ENCODE data around the gene S100A12.

GRCh38 chr1:153415850-153416570 is 40.6 kb upstream of the S100A12 start, which contains the start of gene S100A7A:
- TF ChIP-seq CTCF (IDR thresholded peaks at IDR 0.05; ENCODE audit: low read depth, low read length, poor library complexity, severe bottlenecking) = no peak
- TF ChIP-seq EZH2phosphoT487 (IDR thresholded peaks at IDR 0.05; ENCODE audit: borderline replicate concordance, low read length) = no peak
